NOMO-1 (cell line): ENCODE data around the gene BPIFB1.

Source experiments
- DNase-seq, 2 experiments: peaks; one replicate each; lab custom pipeline; 2025; ENCODE audit not compliant: unreplicated experiment in 2 of 2; lab: John Stamatoyannopoulos, UW

Gene BPIFB1

GRCh38 chr20:33291830-33292355, 8.9 kb downstream of the BPIFB1 start:
- peak in 1 of 2 experiments; percentile 54 for DNase-seq

DNA sequence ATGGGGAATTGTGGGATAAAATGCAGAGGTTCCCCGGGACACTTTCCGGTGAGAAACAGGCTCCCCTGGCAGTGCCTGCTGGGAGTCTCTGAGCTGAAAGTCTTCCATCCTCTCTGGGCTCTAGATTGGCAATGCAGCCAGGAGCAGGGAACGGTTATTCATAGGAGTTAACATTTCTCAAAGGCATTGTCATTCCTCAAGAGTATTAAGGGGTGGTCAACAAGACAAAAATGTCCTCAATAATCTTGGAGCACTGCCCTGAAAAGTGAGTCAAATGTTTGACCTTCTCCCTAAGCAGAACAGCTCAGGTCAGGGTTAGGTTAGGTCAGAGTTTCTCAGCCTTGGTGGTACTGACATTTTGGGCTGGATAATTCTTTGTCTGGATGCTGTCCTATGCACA, 13.2 kb downstream of the BPIFB1 start:
- no peak for DNase-seq

- DNase-seq, result no peak
Observed at GRCh38 chr20:33298391-33298790, 15.4 kb downstream of the BPIFB1 start.

- DNase-seq, result peak; percentile 26 to 45
Observed at GRCh38 chr20:33299111-33299603, 16.1 kb downstream of the BPIFB1 start.

GRCh38 chr20:33301192-33301930, 18.3 kb downstream of the BPIFB1 start:
- DNase-seq, result no peak

- no peak for DNase-seq
Observed at GRCh38 chr20:33303595-33303994, 20.6 kb downstream of the BPIFB1 start.

- DNase-seq, result no peak
Observed at GRCh38 chr20:33304046-33304445, 21.0 kb downstream of the BPIFB1 start.

- DNase-seq, result no peak
Observed at GRCh38 chr20:33305589-33306057, 22.6 kb downstream of the BPIFB1 start.

DNA sequence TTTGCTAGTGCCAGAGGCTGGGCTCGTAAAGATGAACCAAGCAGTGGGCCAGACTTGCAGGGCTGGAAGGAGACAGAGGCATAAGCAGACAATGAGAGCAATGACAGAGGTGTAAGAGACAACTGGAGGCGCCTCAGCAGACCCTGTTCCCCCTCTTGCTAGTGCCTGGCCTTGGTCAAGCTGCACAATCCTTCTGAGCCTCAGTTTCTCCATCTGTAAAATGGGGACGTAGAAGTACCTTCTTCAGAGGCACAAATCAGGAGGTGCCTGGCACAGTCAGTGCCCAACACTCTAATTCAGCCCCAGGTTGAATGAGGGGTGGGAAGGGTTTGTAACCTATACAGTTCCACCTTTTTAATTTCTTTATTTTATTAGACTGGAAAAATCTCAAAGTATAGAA, 23.2 kb downstream of the BPIFB1 start:
- DNase-seq, result no peak

DNA sequence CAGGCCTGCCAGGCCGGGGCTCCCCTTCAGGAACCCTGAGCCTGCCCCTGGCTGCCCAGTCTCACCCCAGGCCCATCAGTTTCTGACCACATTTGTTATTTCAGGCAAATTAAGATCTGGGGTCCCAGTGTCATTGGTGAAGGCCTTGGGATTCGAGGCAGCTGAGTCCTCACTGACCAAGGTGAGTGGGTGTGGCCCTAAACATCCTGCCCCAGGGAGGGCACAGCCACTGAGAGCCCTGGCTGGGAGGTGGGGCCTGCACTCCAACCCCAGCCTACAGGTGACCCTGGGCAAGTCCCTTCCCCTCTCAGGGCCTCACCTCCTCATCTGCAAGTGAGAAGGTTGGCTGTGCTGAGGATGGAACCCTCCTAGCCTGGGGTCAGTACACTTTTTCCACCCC, 23.8 kb downstream of the BPIFB1 start:
- no peak for DNase-seq

GRCh38 chr20:33308668-33309067, 25.7 kb downstream of the BPIFB1 start:
- no peak for DNase-seq

DNA sequence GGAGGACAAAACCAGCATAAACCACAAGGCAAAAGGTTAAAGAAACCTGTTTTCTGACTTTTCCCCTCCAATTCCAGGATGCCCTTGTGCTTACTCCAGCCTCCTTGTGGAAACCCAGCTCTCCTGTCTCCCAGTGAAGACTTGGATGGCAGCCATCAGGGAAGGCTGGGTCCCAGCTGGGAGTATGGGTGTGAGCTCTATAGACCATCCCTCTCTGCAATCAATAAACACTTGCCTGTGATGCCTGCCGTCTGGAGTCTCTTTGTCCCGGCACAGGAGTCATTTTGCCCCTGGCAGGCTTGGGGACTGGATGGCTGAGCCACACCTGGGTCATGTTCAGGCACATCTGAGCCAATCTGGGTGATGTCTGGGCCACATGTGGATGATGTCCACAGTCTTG, 26.6 kb downstream of the BPIFB1 start:
- no peak for DNase-seq

GRCh38 chr20:33310327-33310899, 27.4 kb downstream of the BPIFB1 start:
- no peak for DNase-seq

DNA sequence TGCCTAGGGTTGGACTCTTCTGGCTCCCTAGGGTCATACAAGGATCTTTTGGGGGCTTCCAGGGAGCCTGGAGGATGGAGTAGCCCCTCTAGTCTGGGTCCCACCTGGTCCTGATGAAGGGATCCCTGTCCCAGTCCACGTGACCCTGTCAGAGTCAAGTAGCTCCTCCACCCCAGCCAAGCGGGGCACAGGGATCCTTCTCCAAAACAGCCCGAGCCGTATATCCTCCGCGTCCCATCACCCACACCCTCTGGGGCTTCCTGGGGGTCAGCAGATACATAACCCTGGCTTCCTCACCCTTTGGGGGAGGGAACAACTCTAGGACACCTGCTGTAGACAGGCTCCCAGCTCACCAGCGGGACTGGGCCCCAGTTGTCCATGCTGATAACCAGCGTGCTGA, 28.0 kb downstream of the BPIFB1 start:
- DNase-seq, result no peak

DNA sequence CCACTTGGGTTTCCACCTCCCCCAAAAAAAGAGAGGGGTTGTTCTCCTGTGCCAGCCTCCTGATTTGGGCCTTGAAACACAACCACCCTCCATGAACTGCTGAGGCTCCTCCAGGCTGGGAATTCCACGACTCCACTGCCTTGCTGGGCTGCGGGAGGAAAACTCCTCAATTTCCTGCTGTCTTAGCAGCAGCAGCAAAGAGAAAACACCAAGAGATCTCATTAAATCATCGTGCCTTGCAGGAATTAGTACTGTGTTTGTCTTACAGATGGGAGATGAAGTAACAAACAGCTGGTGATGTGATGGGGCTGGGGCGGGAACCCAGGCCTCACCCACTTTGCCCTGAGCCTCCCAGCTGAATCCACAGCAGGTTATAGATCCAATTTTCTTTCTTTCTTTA, 29.0 kb downstream of the BPIFB1 start:
- no peak for DNase-seq

GRCh38 chr20:33312583-33312982, 29.6 kb downstream of the BPIFB1 start:
- DNase-seq, result no peak

- DNase-seq, result no peak
Observed at GRCh38 chr20:33313686-33314314, 30.8 kb downstream of the BPIFB1 start.

- DNase-seq, result no peak
Observed at GRCh38 chr20:33316343-33316742, 33.3 kb downstream of the BPIFB1 start.

DNA sequence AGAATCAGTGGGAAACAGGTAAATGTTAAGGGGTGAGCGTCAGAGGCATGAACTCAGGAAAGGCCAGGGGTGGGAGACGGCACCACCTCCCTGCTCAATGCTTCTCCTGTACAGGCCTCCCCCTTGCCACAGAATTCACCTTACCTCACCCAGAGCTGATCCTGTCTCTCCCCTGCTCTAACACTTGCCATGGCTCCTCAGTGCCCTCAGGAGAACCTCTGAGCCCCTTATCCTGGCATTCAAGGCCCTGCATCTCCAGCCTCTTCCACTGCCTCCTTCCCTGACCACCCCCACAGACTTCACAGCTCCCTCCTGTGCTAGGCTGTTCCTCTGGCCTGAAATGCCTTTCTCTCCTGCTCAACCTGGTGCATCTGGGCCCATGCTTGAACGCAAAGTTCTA, 33.9 kb downstream of the BPIFB1 start:
- DNase-seq, result no peak

DNA sequence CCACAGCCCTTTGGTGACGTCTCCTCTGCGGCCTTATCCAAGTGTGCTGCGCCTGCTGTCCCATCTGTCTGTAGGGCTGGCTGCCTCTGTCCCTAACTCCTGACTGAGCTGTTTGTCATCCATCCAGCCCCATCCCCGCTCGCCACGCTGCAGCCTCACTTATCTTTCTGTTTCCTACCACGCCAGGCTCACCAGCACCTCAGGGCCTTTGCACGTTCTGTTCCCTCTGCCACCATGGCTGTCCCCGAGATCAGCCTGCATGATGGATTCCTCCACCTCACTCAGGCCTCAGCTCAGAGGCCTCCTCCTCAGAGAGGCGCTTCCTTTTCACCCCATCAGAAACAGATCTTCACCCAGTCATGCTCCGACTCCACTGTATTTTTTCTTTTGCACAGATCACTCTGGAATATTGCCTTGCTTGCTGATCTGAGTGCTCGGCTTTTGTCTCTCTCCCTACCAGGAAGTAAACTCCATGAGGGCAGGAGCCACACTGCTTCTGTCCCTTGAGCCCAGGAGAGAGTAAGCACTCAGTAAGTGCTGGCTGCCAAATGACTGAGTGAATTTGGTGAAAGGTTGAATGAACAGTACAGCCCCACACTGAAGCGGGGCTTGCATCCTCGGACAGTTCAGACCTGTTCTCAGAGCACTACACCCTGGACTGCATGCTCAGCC, 34.5 kb downstream of the BPIFB1 start:
- no peak for DNase-seq

DNA sequence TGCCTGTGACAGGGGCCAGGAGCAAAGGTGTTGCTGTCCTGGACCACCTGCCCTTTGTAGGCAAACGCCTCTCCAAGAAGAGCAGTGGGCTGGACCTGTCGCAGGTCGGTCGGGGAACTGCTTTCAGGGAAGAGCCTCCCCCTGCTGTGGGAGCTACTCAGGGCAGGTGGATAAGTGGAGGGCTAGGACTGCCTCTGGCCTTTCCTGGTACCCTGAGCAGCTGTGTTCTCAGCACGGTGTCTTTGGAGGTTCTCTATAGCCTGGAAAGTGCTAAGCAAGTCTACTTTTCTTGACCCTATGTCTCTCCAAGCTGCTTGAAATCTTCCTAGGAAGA, 35.0 kb downstream of the BPIFB1 start:
- DNase-seq, result no peak
